Gastrocnemius medialis (tissue), 4 donors: ENCODE results near the gene SARS1. TPM values are rescaled to one million over a fixed set of nuclear protein-coding genes. Genes with fewer than 3 reads are reported as not detected.
"Not testable (repeated sequence)": the region's sequence is repeated elsewhere in the genome, so short reads cannot be mapped to it uniquely, and the experiment has no call there.

Experiments used
- ATAC-seq, 2 donors: fragments of 150-250 bp; one replicate each; pipeline ENCODE4 v1.9.1; 2016
- DNase-seq, 2 donors: peaks; one replicate each; pipeline ENCODE4 v3.0.0-alpha.2; 2019
- H3K27ac ChIP-seq, 4 donors: fragments of 200-600 bp; sonication (generic); 1 replicate in 1 of 4; 2 replicates in 3 of 4; pipeline ENCODE4 v1.5.1; 2016 to 2018; ENCODE audit warnings: mild to moderate bottlenecking in 2 of 4, moderate library complexity in 1 of 4
- H3K27me3 ChIP-seq, 3 donors: fragments of 200-600 bp; sonication (generic) in 2 of 3; 1 replicate in 1 of 3; 2 replicates in 2 of 3; pipeline versions ENCODE4 v1.5.1 to v1.6.0; 2016 to 2019; ENCODE audit warnings: mild to moderate bottlenecking in 1 of 3, moderate library complexity in 1 of 3
- H3K36me3 ChIP-seq, 2 donors: fragments of 200-600 bp; sonication (generic) in 1 of 2; one replicate each; pipeline ENCODE4 v1.5.1; 2017 to 2018
- H3K4me1 ChIP-seq, 2 donors: fragments of 200-600 bp; sonication (generic) in 1 of 2; one replicate each; pipeline ENCODE4 v1.5.1; 2016 to 2017; ENCODE audit warnings: mild to moderate bottlenecking in 2 of 2
- H3K4me3 ChIP-seq, 4 donors: fragments of 200-600 bp; sonication (generic) in 3 of 4; 1 replicate in 1 of 4; 2 replicates in 3 of 4; pipeline ENCODE4 v1.5.1; 2016 to 2019; ENCODE audit warnings: mild to moderate bottlenecking in 2 of 4
- H3K9me3 ChIP-seq, 3 donors: fragments of 200-600 bp; sonication (generic) in 2 of 3; 1 replicate in 1 of 3; 2 replicates in 2 of 3; pipeline ENCODE4 v1.5.1; 2016 to 2019
- CTCF ChIP-seq, 5 experiments: fragments of 450-650 bp in 3 of 5; fragments of 200-600 bp in 2 of 5; sonication (generic) in 2 of 5; IDR thresholded peaks in 4 of 5; conservative IDR thresholded peaks in 1 of 5; 1 replicate in 4 of 5; 2 replicates in 1 of 5; pipeline ENCODE4 v1.5.1; 2016 to 2019; ENCODE audit warnings: antibody characterized with exemption in 5 of 5, mild to moderate bottlenecking in 3 of 5, moderate library complexity in 3 of 5
- POLR2A ChIP-seq, 2 donors: fragments of 450-650 bp; IDR thresholded peaks; one replicate each; pipeline ENCODE4 v1.6.1; 2017; ENCODE audit warnings: antibody characterized with exemption in 2 of 2, mild to moderate bottlenecking in 2 of 2, moderate library complexity in 2 of 2
- in situ Hi-C, 4 donors: fragments of 200-750 bp; cut with MboI; loops; one replicate each; pipeline versions ENCODE4 v1.15.0 to v1.8.0; 2017; ENCODE audit warnings: low sequenced_read_pairs in 4 of 4
- intact Hi-C: fragments of 100-400 bp; cut with DNase I; formaldehyde crosslinking; loops from one replicate; pipeline ENCODE4 v1.15.1; 2023; ENCODE audit warnings: low total_unique reads
- total RNA-seq, 4 donors: library from RNA; depleted of rRNA; stranded (reverse); fragments of >200 nt; gene quantifications; one replicate each; pipeline versions ENCODE4 v1.1.0 to v1.2.3, GENCODE V29; 2016

Gene SARS1
- total RNA-seq, 4 donors from 2014 or later: 97.6 to 116 (median 98.7) TPM

GRCh38 chr1:109282952-109283747 lies 69.4 kb downstream of the SARS1 start, which contains the start of gene PSRC1:
Gene PSRC1, minus strand, starts transcription at chr1:109283145.
- intact Hi-C loops (no loop called here), in situ Hi-C loops (loop anchor here in 1 of 4 donors (10.0 to 25.0 kb wide), 2 partner anchors 112 to 254 kb away; partner anchors contain the start of genes GNAI3, GPR61 and SORT1)
- peak; percentile 94 to 98 for ATAC-seq

GRCh38 chr1:109283748-109284600 lies 70.3 kb downstream of the SARS1 start:
- H3K9me3 ChIP-seq: no peaks in the 10 kb centered on the region
- H3K27me3 ChIP-seq: no peaks in the 10 kb centered on the region
- in situ Hi-C loops (loop anchor here in 1 of 4 donors (10.0 to 25.0 kb wide), 2 partner anchors 111 to 253 kb away; partner anchors contain the start of genes GNAI3, GPR61 and SORT1), intact Hi-C loops (loop anchor here (2.0 kb wide), 1 partner anchor 15 kb away; no protein-coding TSS in a partner anchor)
- TF ChIP-seq POLR2A (IDR thresholded peaks at IDR 0.05) (no peak), CTCF (IDR thresholded peaks at IDR 0.05 in 4 of 5, conservative IDR thresholded peaks at IDR 0.05 in 1 of 5) (no peak)
- peak overlapping the region; percentile 64 to 72 (median 64) for H3K4me3 ChIP-seq
- no peak for ATAC-seq
- H3K4me1 ChIP-seq: peaks cover 13 to 19% of the 10 kb centered on the region in 2 donors
- peak overlapping the region; percentile 79 to 93 (median 86) for H3K27ac ChIP-seq
- no peak for DNase-seq
- H3K36me3 ChIP-seq: no peaks in the 10 kb centered on the region

More at GRCh38 chr1:109282952-109283747, 69.4 kb downstream of the SARS1 start, which contains the start of gene PSRC1:
- peak; percentile 95 to 96 for DNase-seq
- Histone ChIP-seq H3K27me3 (no peaks in the 10 kb centered on the region), H3K4me1 (peaks cover 13 to 19% of the 10 kb centered on the region in 2 donors), H3K9me3 (no peaks in the 10 kb centered on the region), H3K4me3 (peak within 1 kb of the TSS; percentile 64 to 72 (median 64)), H3K27ac (peak within 1 kb of the TSS; percentile 79 to 93 (median 86)), H3K36me3 (no peaks in the 10 kb centered on the region)
- TF ChIP-seq POLR2A (IDR thresholded peaks at IDR 0.05) (peak; percentile 66 to 68), CTCF (IDR thresholded peaks at IDR 0.05 in 4 of 5, conservative IDR thresholded peaks at IDR 0.05 in 1 of 5) (peak in 4 of 5 experiments; percentile 43 to 71 (median 59))

- DNase-seq, H3K27ac ChIP-seq, H3K9me3 ChIP-seq, H3K27me3 ChIP-seq, intact Hi-C loops, ATAC-seq, H3K4me3 ChIP-seq, H3K36me3 ChIP-seq: not testable (repeated sequence)
- peaks cover 13 to 19% of the 10 kb centered on the region in 2 donors for H3K4me1 ChIP-seq
- in situ Hi-C loops: loop anchor here in 2 of 4 donors (5.0 to 25.0 kb wide), 3 partner anchors 108 to 251 kb away; partner anchors contain the start of genes GNAI3 (in 1 of the 2), GPR61 (in 1 of the 2) and SORT1 (in 1 of the 2)
Measured at GRCh38 chr1:109286762-109287161, 73.0 kb downstream of the SARS1 start.

Other genes starting within 250 kb of the SARS1 start
- gene WDR47, start 171.8 kb upstream of the SARS1 start, total RNA-seq: 10 to 100 TPM; 13.9 to 18.8 (median 17.5) TPM
- gene TAF13, start 137.9 kb upstream of the SARS1 start, total RNA-seq: 10 to 100 TPM; 28.8 to 83.3 (median 65.5) TPM
- 10 to 100 TPM; 17.5 to 26.3 (median 21.8) TPM for gene TMEM167B, start 123.2 kb upstream of the SARS1 start, total RNA-seq
- under 1 TPM in 1 of 4 donors, not detected in 3; 0.17 TPM for gene ELAPOR1, start 99.8 kb upstream of the SARS1 start, total RNA-seq
- gene CELSR2, start 35.6 kb downstream of the SARS1 start, total RNA-seq: 10 to 100 TPM in 1 of 4 donors, 1 to 10 TPM in 3; 5.8 to 12.5 (median 7.9) TPM
- gene PSRC1, start 69.2 kb downstream of the SARS1 start, total RNA-seq: 1 to 10 TPM in 1 of 4 donors, under 1 TPM in 2, not detected in 1; 0.19 to 2.3 (median 0.84) TPM
- gene MYBPHL, start 93.1 kb downstream of the SARS1 start, total RNA-seq: 1 to 10 TPM in 1 of 4 donors, not detected in 3; 3.1 TPM
- 100 to 1,000 TPM in 3 of 4 donors, 10 to 100 TPM in 1; 93.7 to 226 (median 190) TPM for gene SORT1, start 184.0 kb downstream of the SARS1 start, total RNA-seq
- 10 to 100 TPM; 63.5 to 82.5 (median 78.2) TPM for gene PSMA5, start 212.5 kb downstream of the SARS1 start, total RNA-seq